Measurements from ENCODE around the gene CAPN11. TPM values are rescaled to one million over a fixed set of nuclear protein-coding genes. Genes with fewer than 3 reads are reported as not detected.
"Not testable (repeated sequence)": the region's sequence is repeated elsewhere in the genome, so short reads cannot be mapped to it uniquely, and the experiment has no call there.

CAPN11 gene
- total and polyA plus RNA-seq, 10 of the 15 experiments (the other 5 are each of a cell fraction or from before 2014, with no cell fraction given): 0.05 to 0.44 (median 0.31) TPM

- FAIRE-seq (no peak), DNase-seq (ENCODE audit: low read depth, low spot score) (no peak), ATAC-seq (no peak)
- in situ Hi-C loops (cut with MboI) (no loop called here), intact Hi-C loops (cut with micrococcal nuclease; ENCODE audit: unreplicated experiment) (no loop called here)
- H4K20me1 ChIP-seq (ENCODE audit: control insufficient read depth, insufficient read depth): no peaks in the 10 kb centered on the region
- 100% methylated on average over 1 of the region's 1 CpG for WGBS (ENCODE audit: insufficient coverage, insufficient replicate concordance, low lambda C conversion rate, missing lambda C conversion rate)
- no peaks in the 10 kb centered on the region for H3K9me3 ChIP-seq (replicated peaks; ENCODE audit: control insufficient read depth, insufficient read depth, low read length)
- no peak overlapping the region for H3K27ac ChIP-seq (ENCODE audit: control insufficient read depth, insufficient read depth)
- H3K79me2 ChIP-seq (ENCODE audit: control insufficient read depth, insufficient read depth, low read length): no peaks in the 10 kb centered on the region
- BruUV-seq (replicated peaks): no TSS peak
- no peak overlapping the region for H3K4me3 ChIP-seq
- no peak overlapping the region for H2AFZ ChIP-seq (ENCODE audit: control insufficient read depth, low read depth, low read length)
- RAD21 ChIA-PET (ENCODE audit: unreplicated experiment): no interaction called here
- no peaks in the 10 kb centered on the region for H3K27me3 ChIP-seq (replicated peaks in 1 of 2; ENCODE audit: control insufficient read depth in 2 of 2, insufficient read depth in 2 of 2, low read length in 1 of 2)
- CTCF ChIA-PET: interaction anchor here (9.3 kb wide), 1 partner anchor 45 kb away, joined by 85 read pairs; no protein-coding TSS in a partner anchor
- H3K36me3 ChIP-seq (ENCODE audit: control insufficient read depth in 2 of 2, insufficient read depth in 2 of 2, low read length in 1 of 2): no peaks in the 10 kb centered on the region; a peak in 3 of 4 replicates
- no peak overlapping the region for H3K4me2 ChIP-seq (ENCODE audit: control insufficient read depth, insufficient read depth)
- SMC1A ChIA-PET (ENCODE audit: uncharacterized antibody, unreplicated experiment): no interaction called here
- H3K4me1 ChIP-seq (ENCODE audit: control insufficient read depth, insufficient read depth, low read length): no peaks in the 10 kb centered on the region
- POLR2A ChIA-PET: no interaction called here
- no peak overlapping the region for H3K9ac ChIP-seq (ENCODE audit: control insufficient read depth, insufficient read depth, low read length)
- TF ChIP-seq SREBF2 (IDR thresholded peaks at IDR 0.05; ENCODE audit: low read length) (no peak), HSF1 (IDR thresholded peaks at IDR 0.05; ENCODE audit: low read depth, low read length) (no peak), RUNX3 (IDR thresholded peaks at IDR 0.05; ENCODE audit: low read length) (no peak)
These were observed 15.8 kb upstream of the CAPN11 start for GRCh38 chr6:44142835-44143234.

- CTCF ChIA-PET: interaction anchor here (1.0 to 9.3 kb wide), 2 partner anchors 9 to 46 kb away, joined by 4 to 85 read pairs; no protein-coding TSS in a partner anchor
These were observed 14.9 kb upstream of the CAPN11 start for GRCh38 chr6:44143731-44144130.

GRCh38 chr6:44144536-44144935 lies 14.1 kb upstream of the CAPN11 start:
- H3K79me2 ChIP-seq (ENCODE audit: control insufficient read depth, insufficient read depth, low read length); H3K4me1 ChIP-seq (ENCODE audit: control insufficient read depth, insufficient read depth, low read length); DNase-seq (ENCODE audit: low read depth, low spot score); H3K9ac ChIP-seq (ENCODE audit: control insufficient read depth, insufficient read depth, low read length); H3K27ac ChIP-seq (ENCODE audit: control insufficient read depth, insufficient read depth); BruUV-seq (replicated peaks); H4K20me1 ChIP-seq (ENCODE audit: control insufficient read depth, insufficient read depth); ATAC-seq; H3K27me3 ChIP-seq (replicated peaks in 1 of 2; ENCODE audit: control insufficient read depth in 2 of 2, insufficient read depth in 2 of 2, low read length in 1 of 2); H3K4me3 ChIP-seq; H2AFZ ChIP-seq (ENCODE audit: control insufficient read depth, low read depth, low read length); RAD21 ChIA-PET (ENCODE audit: unreplicated experiment); in situ Hi-C loops (cut with MboI); FAIRE-seq; H3K4me2 ChIP-seq (ENCODE audit: control insufficient read depth, insufficient read depth); H3K9me3 ChIP-seq (replicated peaks; ENCODE audit: control insufficient read depth, insufficient read depth, low read length); intact Hi-C loops (cut with micrococcal nuclease; ENCODE audit: unreplicated experiment); H3K36me3 ChIP-seq (ENCODE audit: control insufficient read depth in 2 of 2, insufficient read depth in 2 of 2, low read length in 1 of 2): not testable (repeated sequence)
- SMC1A ChIA-PET (ENCODE audit: uncharacterized antibody, unreplicated experiment): interaction anchor here (0.6 to 1.5 kb wide), 3 partner anchors 9 to 797 kb away, joined by 3 to 6 read pairs (median 4); no protein-coding TSS in a partner anchor
- 64% methylated on average over 3 of the region's 3 CpGs for WGBS (ENCODE audit: insufficient coverage, insufficient replicate concordance, low lambda C conversion rate, missing lambda C conversion rate)
- CTCF ChIA-PET: interaction anchor here (0.7 to 9.3 kb wide), 3 partner anchors 8 to 90 kb away, joined by 3 to 85 read pairs (median 4); no protein-coding TSS in a partner anchor
- POLR2A ChIA-PET: interaction anchor here (0.6 kb wide), 1 partner anchor 185 kb away, joined by 3 read pairs; no protein-coding TSS in a partner anchor

More at GRCh38 chr6:44143731-44144130, 14.9 kb upstream of the CAPN11 start:
- FAIRE-seq (no peak), DNase-seq (ENCODE audit: low read depth, low spot score) (no peak), ATAC-seq (no peak)
- H3K79me2 ChIP-seq (ENCODE audit: control insufficient read depth, insufficient read depth, low read length): no peaks in the 10 kb centered on the region
- no peaks in the 10 kb centered on the region for H3K4me1 ChIP-seq (ENCODE audit: control insufficient read depth, insufficient read depth, low read length)
- no peaks in the 10 kb centered on the region for H3K27me3 ChIP-seq (replicated peaks in 1 of 2; ENCODE audit: control insufficient read depth in 2 of 2, insufficient read depth in 2 of 2, low read length in 1 of 2)
- H2AFZ ChIP-seq (ENCODE audit: control insufficient read depth, low read depth, low read length): no peak overlapping the region
- no TSS peak for BruUV-seq (replicated peaks)
- in situ Hi-C loops (cut with MboI): no loop called here
- ChIA-PET RAD21 (ENCODE audit: unreplicated experiment) (no interaction called here), SMC1A (ENCODE audit: uncharacterized antibody, unreplicated experiment) (interaction anchor here (1.5 kb wide), 1 partner anchor 19 kb away, joined by 6 read pairs; no protein-coding TSS in a partner anchor), POLR2A (no interaction called here)
- H3K36me3 ChIP-seq (ENCODE audit: control insufficient read depth in 2 of 2, insufficient read depth in 2 of 2, low read length in 1 of 2): peaks cover 0 to 3% of the 10 kb centered on the region in 2 experiments; a peak in 3 of 4 replicates
- H3K27ac ChIP-seq (ENCODE audit: control insufficient read depth, insufficient read depth): no peak overlapping the region
- WGBS (ENCODE audit: insufficient coverage, insufficient replicate concordance, low lambda C conversion rate, missing lambda C conversion rate): 33% methylated on average over 1 of the region's 1 CpG
- no peak overlapping the region for H3K4me3 ChIP-seq
- no peak for TF ChIP-seq SP1 (IDR thresholded peaks at IDR 0.05; ENCODE audit: low read depth, low read length)
- H4K20me1 ChIP-seq (ENCODE audit: control insufficient read depth, insufficient read depth): no peaks in the 10 kb centered on the region
- no peak overlapping the region for H3K4me2 ChIP-seq (ENCODE audit: control insufficient read depth, insufficient read depth)
- no peak overlapping the region for H3K9ac ChIP-seq (ENCODE audit: control insufficient read depth, insufficient read depth, low read length)
- intact Hi-C loops (cut with micrococcal nuclease; ENCODE audit: unreplicated experiment): no loop called here
- H3K9me3 ChIP-seq (replicated peaks; ENCODE audit: control insufficient read depth, insufficient read depth, low read length): no peaks in the 10 kb centered on the region

Measured in GM12878 (cell line).